Tongue (tissue), 2 donors: Measurements from ENCODE around the gene DTWD2. TPM values are rescaled to one million over a fixed set of nuclear protein-coding genes. Genes with fewer than 3 reads are reported as not detected.
"Not testable (repeated sequence)": the region's sequence is repeated elsewhere in the genome, so short reads cannot be mapped to it uniquely, and the experiment has no call there.

Experiments
- DNase-seq: peaks from one replicate; pipeline ENCODE4 v3.0.0-alpha.2; 2015
- total RNA-seq: library from RNA; depleted of rRNA; stranded (reverse); fragments of >200 nt; gene quantifications from one replicate; pipeline ENCODE4 v1.2.3, GENCODE V29; 2014

The DTWD2 gene
- total RNA-seq, 1 donor from 2014 or later, result 14.8 TPM

GRCh38 chr5:118863345-118863744 lies 125.0 kb downstream of the DTWD2 start:
- DNase-seq, result no peak

- DNase-seq, result no peak
These were observed 125.8 kb downstream of the DTWD2 start for GRCh38 chr5:118862596-118862995.

- no peak for DNase-seq
These were observed 130.6 kb downstream of the DTWD2 start for GRCh38 chr5:118857700-118858099.

- no peak for DNase-seq
These were observed 133.5 kb downstream of the DTWD2 start for GRCh38 chr5:118854819-118855218.

- DNase-seq, result not testable (repeated sequence)
These were observed 136.6 kb downstream of the DTWD2 start for GRCh38 chr5:118851785-118852184.

- not testable (repeated sequence) for DNase-seq
These were observed 138.8 kb downstream of the DTWD2 start for GRCh38 chr5:118849507-118849906.

GRCh38 chr5:118844351-118844750 lies 144.0 kb downstream of the DTWD2 start:
- DNase-seq, result no peak

- DNase-seq, result no peak
These were observed 153.6 kb downstream of the DTWD2 start for GRCh38 chr5:118834710-118835109.

- no peak for DNase-seq
These were observed 155.4 kb downstream of the DTWD2 start for GRCh38 chr5:118832974-118833373.

GRCh38 chr5:118825226-118825625 lies 163.1 kb downstream of the DTWD2 start:
- no peak for DNase-seq

GRCh38 chr5:118818604-118819003 lies 169.7 kb downstream of the DTWD2 start:
- no peak for DNase-seq

- no peak for DNase-seq
These were observed 179.9 kb downstream of the DTWD2 start for GRCh38 chr5:118808441-118808840.

GRCh38 chr5:118806571-118806970 lies 181.8 kb downstream of the DTWD2 start:
- no peak for DNase-seq

- DNase-seq, result no peak
These were observed 186.0 kb downstream of the DTWD2 start for GRCh38 chr5:118802335-118802734.

- DNase-seq, result no peak
These were observed 192.3 kb downstream of the DTWD2 start for GRCh38 chr5:118796081-118796480.

GRCh38 chr5:118794281-118794680 lies 194.1 kb downstream of the DTWD2 start:
- no peak for DNase-seq

GRCh38 chr5:118793652-118794051 lies 194.7 kb downstream of the DTWD2 start:
- DNase-seq, result no peak

- DNase-seq, result no peak
These were observed 195.3 kb downstream of the DTWD2 start for GRCh38 chr5:118793091-118793490.

- DNase-seq, result peak; percentile 87
These were observed 196.2 kb downstream of the DTWD2 start for GRCh38 chr5:118791926-118792734.

- no peak for DNase-seq
These were observed 199.0 kb downstream of the DTWD2 start for GRCh38 chr5:118789366-118789765.

- DNase-seq, result no peak
These were observed 200.0 kb downstream of the DTWD2 start for GRCh38 chr5:118788351-118788750.
